Measurements from ENCODE around the gene TEX14.
A peak's percentile ranks its signal among the peaks of the same experiment; 100 is the strongest.
"Not testable (repeated sequence)": the region's sequence is repeated elsewhere in the genome, so short reads cannot be mapped to it uniquely, and the experiment has no call there.

The TEX14 gene

DNA sequence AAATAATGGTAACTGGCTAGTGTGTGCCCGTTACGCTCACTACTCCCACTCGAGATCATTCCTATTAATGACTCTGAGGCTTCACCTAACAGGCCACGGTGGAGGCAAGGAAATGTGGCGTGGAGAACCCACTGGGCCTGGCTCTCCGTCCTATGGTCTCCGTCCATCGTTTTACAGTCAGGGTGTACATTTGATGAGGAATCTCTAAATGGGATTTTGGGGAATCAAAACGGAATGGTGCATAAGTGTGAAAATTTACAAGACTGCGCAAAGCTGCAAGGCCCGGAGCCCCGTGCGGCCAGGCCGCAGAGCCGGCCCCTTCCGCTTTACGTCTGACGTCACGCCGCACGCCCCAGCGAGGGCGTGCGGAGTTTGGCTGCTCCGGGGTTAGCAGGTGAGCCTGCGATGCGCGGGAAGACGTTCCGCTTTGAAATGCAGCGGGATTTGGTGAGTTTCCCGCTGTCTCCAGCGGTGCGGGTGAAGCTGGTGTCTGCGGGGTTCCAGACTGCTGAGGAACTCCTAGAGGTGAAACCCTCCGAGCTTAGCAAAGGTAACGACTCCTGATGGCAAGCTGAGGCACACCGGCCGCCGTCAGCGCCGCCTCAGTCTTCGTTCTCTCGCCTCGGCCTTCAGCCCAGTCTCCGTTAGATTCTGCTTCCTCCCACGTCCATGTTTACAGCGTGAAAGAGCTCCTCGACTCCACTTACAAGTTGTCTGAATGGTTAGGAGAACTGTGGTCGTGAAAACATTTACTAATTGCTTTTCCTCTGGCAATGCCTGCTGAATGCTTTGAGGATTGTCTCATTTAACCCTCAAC, 602 bp upstream of the TEX14 start, which contains the start of gene RAD51C:
Gene RAD51C, plus strand, starts transcription at position 364 of the 817 bp plus-strand sequence. Its CDS starts 42 bp downstream, at position 406.
- peak; percentile 63 for DNase-seq (ENCODE audit: low spot score)

DNA sequence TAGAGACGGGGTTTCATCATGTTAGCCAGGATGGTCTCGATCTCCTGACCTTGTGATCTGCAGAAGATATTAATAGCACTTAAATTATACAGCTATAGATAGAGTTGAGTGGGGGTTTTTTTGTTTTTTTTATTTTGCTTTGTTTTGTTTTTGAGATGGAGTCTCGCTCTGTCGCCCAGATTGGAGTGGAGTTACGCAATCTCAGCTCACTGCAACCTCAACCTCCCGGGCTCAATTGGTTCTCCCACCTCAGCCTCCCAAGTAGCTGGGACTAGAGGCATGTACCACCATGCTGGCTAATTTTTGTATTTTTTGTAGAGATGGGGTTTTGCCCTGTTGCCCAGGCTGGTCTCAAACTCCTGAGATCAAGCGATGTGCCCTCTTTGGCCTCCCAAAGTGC, 1.8 kb downstream of the TEX14 start:
- DNase-seq (ENCODE audit: low spot score): not testable (repeated sequence)

DNA sequence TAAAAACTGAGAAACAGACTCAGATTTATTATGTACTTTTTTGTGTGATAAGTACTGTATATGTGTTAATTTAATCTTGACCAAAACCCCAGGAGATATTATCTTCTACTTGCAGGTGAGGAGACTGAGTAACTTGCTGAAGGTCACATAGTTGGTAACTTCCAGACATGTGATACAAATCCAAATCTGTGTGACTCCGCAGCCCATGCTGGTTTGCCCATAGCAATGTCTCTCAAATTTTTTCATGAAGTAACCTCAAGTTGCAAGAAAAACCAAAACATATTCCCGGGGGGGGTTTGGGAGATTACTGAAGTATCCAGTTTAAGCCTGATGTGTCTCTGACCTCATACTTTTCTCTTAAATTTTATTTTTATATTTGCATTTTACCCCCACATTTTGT, 3.3 kb downstream of the TEX14 start:
- no peak for DNase-seq (ENCODE audit: low spot score)

DNA sequence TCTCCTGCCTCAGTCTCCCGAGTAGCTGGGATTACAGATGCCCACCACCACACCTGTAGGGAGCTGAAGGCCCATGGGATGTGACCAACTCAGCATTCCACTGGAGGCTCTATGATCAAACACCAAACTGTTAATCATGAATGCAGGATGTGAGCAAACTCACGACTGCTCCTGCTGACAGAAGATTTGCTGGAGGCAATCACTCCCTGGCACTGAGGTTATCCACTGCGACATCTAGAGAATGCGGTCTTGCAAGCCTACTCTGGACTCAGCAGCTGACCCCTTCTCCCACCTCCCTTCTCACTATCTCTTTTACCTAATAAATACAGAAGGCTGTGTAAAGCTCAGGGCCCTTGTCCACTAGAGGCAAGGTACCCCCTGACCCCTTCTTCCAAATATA, 4.9 kb downstream of the TEX14 start:
- DNase-seq (ENCODE audit: low spot score): no peak

DNA sequence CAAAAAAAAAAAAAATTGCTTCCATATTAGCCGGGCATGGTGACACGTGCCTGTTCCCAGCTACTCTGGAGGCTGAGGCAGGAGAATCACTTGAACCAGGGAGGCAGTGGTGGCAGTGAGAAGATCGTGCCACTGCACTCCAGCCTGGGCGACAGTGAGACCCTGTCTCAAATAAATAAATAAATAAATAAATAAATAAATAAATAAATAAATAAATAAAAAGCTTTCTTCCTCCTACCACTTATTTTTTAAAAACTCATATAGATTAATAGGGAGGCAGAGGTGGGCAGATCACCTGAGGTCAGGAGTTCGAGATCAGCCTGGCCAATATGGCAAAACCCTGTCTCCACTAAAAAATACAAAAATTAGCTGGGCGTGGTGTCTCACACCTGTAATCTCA, 7.4 kb downstream of the TEX14 start:
- DNase-seq (ENCODE audit: low spot score): not testable (repeated sequence)

DNA sequence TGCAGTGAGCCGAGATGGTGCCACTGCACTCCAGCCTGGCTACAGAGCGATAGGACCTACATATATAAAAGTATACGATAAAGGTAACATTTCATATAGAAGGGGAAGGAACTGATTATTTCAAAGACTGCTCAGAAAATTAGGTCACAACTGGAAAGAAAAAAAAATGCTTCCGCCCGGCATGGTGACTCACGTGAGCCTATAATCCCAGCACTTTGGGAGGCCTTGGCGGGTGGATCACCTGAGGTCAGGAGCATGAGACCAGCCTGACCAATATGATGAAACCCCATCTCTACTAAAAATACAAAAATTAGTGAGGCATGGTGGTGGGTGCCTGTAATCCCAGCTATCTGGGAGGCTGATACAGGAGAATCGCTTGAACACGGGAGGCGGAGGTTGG, 7.8 kb downstream of the TEX14 start:
- no peak for DNase-seq (ENCODE audit: low spot score)

DNA sequence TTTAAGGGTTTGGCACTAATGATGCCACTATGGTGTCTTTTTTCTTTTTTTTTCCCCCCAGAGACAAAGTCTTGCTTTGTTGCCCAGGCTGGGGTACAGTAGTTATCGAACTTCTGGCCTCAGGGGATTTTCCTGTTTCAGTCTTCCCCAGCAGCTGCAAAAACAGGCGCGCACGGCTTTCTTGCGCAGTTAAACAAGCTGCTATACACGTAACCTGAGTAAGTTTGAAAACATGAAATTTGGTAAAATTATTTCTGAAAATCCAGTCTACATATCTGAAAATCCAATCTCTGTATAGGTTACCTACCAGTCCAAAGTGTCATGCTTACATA, 11.8 kb downstream of the TEX14 start:
- DNase-seq (ENCODE audit: low spot score): no peak

DNA sequence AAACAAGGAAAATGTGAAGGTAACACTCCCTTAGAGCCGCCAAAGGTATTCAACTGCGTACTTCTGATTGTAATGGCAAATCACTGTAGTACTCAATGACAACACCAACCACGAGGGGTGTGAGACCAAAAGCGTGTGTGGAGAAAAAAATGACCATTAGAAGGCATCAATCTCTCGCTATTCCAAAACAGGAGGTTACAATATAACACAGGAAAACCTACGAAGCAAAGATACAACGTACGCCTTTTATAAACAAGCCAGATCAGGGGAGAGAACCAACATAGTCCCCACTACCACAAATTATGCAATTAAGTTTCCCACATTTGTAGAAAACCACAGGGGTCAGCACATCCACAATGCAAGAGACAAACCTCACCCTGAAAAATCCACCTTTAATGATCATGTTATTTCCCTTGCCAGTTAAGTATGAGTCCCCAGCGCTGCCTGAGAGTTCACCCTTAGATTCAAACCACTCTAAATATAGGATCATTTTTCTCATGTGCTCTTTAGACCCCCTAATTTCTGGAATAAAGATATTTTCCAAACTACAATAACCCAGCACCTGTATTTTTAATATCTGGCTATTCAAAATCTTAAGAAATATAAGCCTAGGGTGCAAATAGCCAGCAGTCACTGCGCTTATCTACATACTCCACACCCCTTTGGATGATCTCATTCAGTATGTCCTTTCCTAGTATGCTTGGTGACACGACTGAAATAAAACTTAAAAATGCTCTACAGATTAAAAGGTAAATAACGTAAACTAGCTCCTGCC, 12.4 kb downstream of the TEX14 start:
- DNase-seq (ENCODE audit: low spot score): no peak

DNA sequence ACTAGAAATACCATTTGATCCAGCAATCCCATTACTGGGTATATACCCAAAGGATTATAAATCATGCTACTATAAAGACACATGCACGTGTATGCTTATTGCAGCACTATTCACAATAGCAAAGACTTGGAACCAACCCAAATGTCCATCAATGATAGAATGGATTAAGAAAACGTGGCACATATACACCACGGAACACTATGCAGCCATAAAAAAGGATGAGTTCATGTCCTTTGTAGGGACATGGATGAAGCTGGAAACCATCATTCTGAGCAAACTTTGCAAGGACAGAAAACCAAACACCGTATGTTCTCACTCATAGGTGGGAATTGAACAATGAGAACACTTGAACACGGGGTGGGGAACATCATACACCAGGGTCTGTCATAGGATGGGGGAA, 13.6 kb downstream of the TEX14 start:
- not testable (repeated sequence) for DNase-seq (ENCODE audit: low spot score)

DNA sequence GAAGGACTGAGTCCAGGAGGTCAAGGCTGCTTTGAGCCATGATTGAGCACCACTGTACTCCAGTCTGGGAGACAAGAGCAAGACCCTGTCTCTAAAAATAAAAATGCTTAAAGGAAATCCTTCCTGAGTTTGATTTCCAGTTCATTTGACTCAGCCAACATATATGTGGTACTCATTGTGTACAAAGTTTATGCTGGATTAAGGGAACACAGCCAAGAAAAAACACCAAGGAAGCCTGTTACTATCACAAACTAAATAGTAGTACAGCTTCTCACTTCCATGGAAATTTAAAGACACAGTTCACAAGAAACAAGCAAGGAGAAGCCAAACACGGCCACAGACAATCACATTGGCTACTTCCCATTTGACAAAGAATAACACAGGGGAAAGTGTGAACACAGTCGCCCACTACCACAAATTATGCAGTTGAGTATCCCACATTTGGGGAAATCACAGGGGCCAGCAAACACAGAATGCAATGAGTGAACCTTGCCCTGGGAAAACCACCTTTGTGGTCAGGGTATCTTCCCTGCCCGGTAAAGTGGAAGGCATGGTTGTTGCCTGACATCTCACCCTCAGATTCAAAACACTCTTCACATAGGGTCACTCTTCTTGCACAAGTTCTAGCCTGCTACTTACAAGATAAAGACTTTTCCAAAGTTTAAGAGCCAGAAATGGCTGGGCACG, 14.5 kb downstream of the TEX14 start:
- DNase-seq (ENCODE audit: low spot score): peak; percentile 87

DNA sequence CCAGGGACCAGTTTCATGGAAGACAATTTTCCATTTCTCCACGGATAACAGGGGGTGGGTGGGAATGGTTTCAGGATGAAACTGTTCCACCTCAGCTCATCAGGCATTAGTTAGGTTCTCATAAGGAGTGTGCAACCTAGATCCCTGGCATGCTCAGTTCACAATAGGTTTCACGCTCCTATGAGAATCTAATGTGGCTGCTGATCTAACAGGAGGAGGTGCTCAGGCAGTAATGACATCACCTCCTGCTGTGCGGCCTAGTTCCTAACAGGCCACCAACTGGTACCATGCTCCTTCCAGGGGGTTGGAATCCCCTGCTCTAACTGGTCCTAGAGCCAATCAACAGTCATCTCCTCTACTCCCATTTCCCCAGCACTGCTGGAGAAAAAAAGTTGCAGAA, 19.9 kb downstream of the TEX14 start:
- DNase-seq (ENCODE audit: low spot score): no peak

DNA sequence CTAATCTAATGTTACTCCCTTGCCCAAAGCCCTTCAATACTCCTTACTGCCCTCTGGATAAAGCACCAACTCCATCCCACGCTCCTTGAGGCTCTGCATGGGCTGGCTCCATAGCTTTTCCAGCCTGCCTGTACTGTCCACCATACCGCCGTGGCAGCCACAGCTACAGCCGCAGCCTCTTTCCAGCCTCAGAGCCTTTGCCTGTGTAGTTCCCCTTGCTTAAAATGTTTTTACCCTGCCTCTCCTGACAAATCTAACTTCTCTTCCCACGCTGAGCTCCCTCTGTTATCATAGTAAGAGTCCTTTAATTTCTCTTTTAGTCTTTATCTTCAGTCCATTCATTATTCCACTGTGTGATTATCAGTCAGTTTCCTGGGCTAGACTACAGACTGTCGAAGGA, 22.0 kb downstream of the TEX14 start:
- no peak for DNase-seq (ENCODE audit: low spot score)

DNA sequence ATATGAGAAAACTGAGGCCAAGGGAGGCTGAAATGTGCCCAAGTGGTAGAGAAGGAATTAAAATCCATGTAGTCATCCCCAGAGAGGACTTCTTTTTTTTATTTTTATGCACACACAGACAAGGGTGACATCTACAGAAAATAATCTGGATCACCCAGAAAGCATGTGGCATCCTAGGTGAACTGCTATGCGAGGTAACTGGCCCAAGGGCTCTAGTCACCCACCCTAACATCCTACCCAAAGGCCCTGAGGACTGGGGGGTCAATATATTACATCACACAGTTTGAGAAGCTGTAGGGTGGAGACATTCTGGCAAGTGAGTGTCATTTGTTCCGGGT, 23.3 kb downstream of the TEX14 start:
- no peak for DNase-seq (ENCODE audit: low spot score)

DNA sequence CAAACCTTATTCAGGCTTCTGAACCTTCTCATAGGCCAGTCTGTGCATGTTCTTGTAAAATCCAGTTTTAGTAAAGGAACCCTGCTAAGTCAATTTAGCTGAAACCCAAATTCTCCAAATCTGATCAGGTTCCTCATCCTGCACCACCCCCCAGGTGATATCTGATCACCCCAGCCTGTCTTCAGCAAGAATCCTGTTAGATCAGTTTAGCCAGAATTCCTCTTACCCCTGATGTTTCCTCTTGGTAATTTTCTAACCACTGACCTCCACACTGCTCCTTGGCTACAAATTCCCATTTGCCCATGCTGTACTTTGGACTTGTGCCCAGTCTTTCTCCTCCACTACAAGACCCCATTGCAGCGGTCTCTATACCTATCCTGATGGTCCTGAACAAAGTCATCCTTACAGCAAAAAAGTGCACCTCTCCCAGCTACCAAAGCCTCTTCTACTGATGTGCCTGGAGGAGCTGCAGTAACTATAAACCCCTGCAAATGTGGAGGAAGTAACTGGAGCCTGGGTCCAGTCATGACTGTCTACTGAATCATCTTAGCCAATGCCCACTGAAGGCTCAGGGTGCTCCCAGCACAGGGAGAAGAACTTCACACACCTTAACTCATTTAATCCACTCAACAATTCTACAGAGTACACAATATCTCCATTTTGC, 23.8 kb downstream of the TEX14 start:
- DNase-seq (ENCODE audit: low spot score): peak; percentile 42

DNA sequence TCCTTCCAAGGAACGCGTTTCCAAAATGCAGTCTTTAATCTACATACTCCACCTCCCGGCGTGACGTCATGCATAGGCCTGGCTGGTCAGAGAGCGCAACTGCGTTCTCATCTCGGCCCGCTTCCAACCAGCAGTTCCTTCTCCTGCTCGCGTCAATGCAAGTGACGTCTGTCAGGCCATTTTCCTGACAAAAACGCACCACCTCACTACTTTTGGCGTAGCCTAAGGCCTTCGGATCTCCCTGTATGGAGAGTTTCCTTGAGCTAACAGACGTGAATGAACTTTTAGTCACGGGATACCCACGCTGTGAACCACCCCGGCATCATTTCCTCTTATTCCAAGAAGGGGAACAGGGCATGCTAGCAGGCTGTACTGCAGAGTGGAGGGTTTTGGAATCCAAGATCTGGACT, 25.0 kb downstream of the TEX14 start:
- peak; percentile 52 for DNase-seq (ENCODE audit: low spot score)

DNA sequence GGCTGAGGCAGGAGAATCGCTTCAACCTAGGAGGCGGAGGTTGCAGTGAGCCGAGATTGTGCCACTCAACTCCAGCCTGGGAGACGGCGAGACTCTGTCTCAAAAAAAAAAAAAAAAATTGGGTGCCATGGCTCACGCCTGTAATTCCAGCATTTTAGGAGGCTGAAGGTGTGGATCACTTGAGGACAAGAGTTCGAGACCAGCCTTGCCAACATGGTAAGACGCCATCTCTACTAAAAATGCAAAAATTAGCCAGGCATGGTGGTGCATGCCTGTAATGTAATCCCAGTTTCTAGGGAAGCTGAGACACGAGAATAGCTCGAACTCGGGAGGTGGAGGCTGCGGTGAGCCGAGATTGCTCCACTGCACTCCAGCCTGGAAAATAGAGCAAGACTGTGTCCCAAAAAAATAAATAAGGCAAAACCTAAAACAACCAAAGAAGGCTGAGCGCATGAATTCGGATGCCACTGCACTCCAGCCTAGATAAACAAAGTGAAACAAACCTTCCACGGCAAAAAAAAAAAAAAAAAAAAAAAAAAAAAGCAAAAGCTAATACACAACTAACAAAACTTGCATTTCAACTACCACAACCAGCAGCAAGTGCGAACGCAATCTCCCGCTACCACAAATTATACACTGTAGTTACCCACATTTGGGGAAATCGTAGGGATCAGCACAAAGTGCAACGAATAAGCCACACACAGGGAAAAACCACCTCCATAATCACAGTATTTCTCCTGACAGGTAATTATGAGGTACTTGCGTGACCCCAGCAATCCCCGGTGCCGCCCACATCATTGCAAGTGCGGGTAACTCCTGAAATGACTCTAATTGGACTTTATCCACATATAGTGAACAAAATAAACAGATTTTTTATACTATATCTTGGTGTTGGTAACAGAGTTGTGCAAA, 25.6 kb downstream of the TEX14 start:
- DNase-seq (ENCODE audit: low spot score): no peak

DNA sequence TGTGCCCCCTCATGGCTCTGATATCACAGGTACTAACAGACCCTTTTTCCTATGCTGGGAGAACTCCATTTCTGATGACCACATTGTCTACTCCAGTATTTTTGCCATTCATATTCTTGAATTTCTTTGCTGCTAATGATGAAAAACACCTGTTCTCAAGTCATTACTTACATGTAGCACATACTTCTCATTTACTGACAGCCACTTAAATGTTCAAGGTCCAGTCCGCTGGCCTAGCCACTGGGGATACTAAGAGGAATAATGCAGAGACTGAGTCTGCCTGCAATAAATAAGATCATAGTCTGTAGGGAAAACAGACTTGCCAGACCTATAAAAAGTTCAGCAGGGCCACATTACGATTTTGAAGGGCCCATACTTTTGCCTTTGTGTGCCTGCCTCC, 27.5 kb downstream of the TEX14 start:
- DNase-seq (ENCODE audit: low spot score): no peak

DNA sequence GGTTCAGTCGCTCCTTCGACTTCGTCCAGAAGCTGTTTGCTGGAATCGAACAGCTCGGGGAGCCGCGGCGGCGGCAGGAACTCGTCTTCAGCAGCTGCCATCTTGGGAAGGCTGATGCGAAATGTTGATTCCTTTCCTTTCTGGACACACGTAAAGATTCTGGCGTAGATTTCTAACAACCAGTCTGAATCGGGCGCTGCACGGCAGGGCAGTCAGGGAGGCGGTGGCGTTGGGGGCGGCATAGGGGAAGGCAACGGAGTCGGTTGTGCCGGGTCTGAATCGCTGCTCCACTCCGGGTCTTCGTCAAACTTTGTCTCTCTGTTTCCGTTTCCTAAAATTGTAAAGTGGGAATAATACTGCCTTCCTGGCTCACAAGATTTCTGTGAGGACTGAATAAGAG, 30.3 kb downstream of the TEX14 start:
- no peak for DNase-seq (ENCODE audit: low spot score)

DNA sequence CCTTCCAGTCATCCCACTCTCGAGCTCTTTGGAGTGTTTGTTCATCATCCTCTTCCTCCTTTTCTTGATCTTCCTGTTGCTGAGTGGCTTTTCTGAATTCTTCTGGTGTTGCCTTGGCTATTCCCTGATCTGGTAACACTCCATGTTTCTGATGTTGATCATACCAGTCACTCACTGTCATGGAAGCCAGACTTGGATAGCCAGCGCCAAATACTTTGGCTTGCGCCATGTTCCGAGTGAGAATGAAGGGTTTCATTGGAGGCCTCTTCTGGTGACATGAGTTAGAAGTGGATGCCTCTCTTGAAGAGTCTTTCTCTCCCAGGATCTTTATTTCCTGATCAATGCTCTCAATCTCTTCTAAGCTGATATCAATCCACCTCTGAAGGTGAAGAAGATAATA, 31.2 kb downstream of the TEX14 start:
- no peak for DNase-seq (ENCODE audit: low spot score)

DNA sequence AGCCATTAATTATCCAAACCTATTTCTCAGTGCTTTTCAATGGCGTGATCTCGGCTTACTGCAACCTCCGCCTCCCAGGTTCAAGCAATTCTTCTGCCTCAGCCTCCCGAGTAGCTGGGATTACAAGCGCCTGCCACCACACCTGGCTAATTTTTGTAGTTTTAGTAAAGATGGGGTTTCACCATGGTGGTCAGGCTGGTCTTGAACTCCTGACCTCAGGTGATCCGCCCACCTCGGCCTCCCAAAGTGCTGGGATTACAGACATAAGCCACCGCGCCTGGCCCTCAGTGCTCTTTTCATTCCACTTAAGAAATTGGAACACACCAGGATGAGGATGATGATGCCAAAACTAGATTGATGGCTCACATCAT, 32.1 kb downstream of the TEX14 start:
- not testable (repeated sequence) for DNase-seq (ENCODE audit: low spot score)

All from kidney capillary endothelial cell (primary cell).